GM12875 (cell line): Measurements from ENCODE around the gene TTC13.

ENCODE experiments used
- H3K4me3 ChIP-seq: one replicate; pipeline ENCODE4 v1.5.1; 2011; ENCODE audit warnings: low read depth, low read length, control low read depth
- CTCF ChIP-seq: IDR thresholded peaks from 2 replicates; pipeline ENCODE4 v1.5.1; 2011; ENCODE audit warnings: low read depth, mild to moderate bottlenecking, control low read depth, inconsistent platforms, low read length, moderate library complexity, borderline replicate concordance; ENCODE audit not compliant: insufficient read depth

The TTC13 gene

GRCh38 chr1:230970432-230970831 lies 8.2 kb downstream of the TTC13 start:
- no peak for TF ChIP-seq CTCF
- no peak overlapping the region for H3K4me3 ChIP-seq

- H3K4me3 ChIP-seq, result no peak overlapping the region
- no peak for TF ChIP-seq CTCF
These were observed 12.2 kb downstream of the TTC13 start for GRCh38 chr1:230966358-230966873.

DNA sequence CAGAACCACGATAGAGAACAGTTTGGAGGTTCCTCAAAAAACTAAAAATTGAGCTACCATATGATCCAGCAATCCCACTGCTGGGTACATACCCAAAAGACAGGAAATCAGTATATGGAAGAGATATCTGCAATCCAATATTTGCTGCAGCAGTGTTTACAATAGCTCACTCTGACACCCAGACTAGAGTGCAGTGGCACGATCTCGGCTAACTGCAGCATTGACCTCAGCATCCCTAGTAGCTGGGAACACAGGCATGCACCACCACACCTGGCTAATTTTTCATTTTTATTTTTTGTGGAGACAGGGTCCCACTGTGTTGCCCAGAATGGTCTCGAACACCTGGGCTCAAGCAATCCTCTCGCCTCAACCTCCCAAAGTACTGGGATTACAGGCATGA lies 13.1 kb downstream of the TTC13 start:
- TF ChIP-seq CTCF, result no peak
- no peak overlapping the region for H3K4me3 ChIP-seq

DNA sequence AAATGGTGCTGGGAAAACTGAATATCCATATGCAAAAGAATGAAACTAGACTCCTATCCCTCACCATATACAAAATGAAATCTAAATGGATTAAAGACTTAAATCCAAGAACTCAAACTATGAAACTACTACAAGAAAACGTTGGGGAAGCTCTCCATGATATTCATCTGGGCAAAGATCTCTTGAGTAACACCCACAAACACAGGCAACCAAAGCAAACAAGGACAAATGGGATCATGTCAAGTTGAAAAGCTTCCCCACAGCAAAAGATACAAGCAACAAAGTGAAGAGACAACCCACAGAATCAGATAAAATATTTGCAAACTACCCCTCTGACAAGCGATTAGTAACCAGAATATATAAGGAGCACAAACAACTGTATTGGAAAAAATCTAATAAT lies 13.8 kb downstream of the TTC13 start:
- no peak overlapping the region for H3K4me3 ChIP-seq
- TF ChIP-seq CTCF, result no peak

- no peak overlapping the region for H3K4me3 ChIP-seq
- no peak for TF ChIP-seq CTCF
These were observed 20.3 kb downstream of the TTC13 start for GRCh38 chr1:230958370-230958769.

- H3K4me3 ChIP-seq, result no peak overlapping the region
- no peak for TF ChIP-seq CTCF
These were observed 21.1 kb downstream of the TTC13 start for GRCh38 chr1:230957580-230957989.

DNA sequence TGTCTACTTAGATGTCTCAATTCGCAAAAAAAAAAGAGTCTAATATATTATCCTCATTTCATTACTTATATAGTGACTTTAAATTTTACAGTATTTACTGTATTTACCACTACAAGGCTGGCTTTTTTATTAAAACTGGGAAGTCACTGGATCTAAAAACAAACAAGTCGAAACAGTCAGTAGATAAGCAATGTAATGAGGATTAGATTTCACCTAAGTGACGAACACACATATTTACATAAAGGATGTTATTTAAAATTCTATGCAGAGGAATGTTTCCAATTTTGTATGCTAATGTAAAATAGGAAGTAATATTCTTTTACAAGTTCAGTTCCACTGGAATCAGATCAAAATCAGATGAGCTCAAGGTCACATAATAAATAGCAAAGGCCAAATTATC lies 28.3 kb downstream of the TTC13 start:
- no peak overlapping the region for H3K4me3 ChIP-seq
- TF ChIP-seq CTCF, result no peak
